Tibial nerve (tissue), 4 donors: ENCODE results near the gene CDH6. TPM values are rescaled to one million over a fixed set of nuclear protein-coding genes. Genes with fewer than 3 reads are reported as not detected.
A peak's percentile ranks its signal among the peaks of the same experiment; 100 is the strongest.

Experiments used
- DNase-seq, 2 donors: peaks; one replicate each; pipeline ENCODE4 v3.0.0-alpha.2; 2019; ENCODE audit warnings: low spot score in 2 of 2
- H3K27ac ChIP-seq, 4 donors: fragments of 200-600 bp; sonication (generic) in 3 of 4; one replicate each; pipeline ENCODE4 v1.5.1; 2017 to 2019; ENCODE audit warnings: mild to moderate bottlenecking in 1 of 4
- H3K27me3 ChIP-seq, 2 donors: fragments of 200-600 bp; sonication (generic) in 1 of 2; one replicate each; pipeline versions ENCODE4 v1.5.1 to v1.6.0; 2017 to 2019
- H3K36me3 ChIP-seq, 3 donors: fragments of 200-600 bp; sonication (generic); one replicate each; pipeline ENCODE4 v1.5.1; 2018 to 2019
- H3K4me1 ChIP-seq, 4 donors: fragments of 200-600 bp; sonication (generic) in 3 of 4; one replicate each; pipeline ENCODE4 v1.5.1; 2017 to 2019
- H3K4me3 ChIP-seq, 4 donors: fragments of 200-600 bp; sonication (generic) in 3 of 4; one replicate each; pipeline ENCODE4 v1.5.1; 2017 to 2019; ENCODE audit warnings: mild to moderate bottlenecking in 1 of 4, moderate library complexity in 1 of 4
- H3K9me3 ChIP-seq, 4 donors: fragments of 200-600 bp; sonication (generic) in 3 of 4; one replicate each; pipeline ENCODE4 v1.5.1; 2017 to 2019
- CTCF ChIP-seq, 5 experiments: fragments of 200-600 bp in 3 of 5; fragments of 450-650 bp in 2 of 5; sonication (generic) in 3 of 5; IDR thresholded peaks; one replicate each; pipeline ENCODE4 v1.5.1; 2016 to 2019; ENCODE audit warnings: antibody characterized with exemption in 5 of 5, mild to moderate bottlenecking in 3 of 5, moderate library complexity in 2 of 5
- EP300 ChIP-seq, 2 donors: sonication (generic); formaldehyde crosslinking; IDR thresholded peaks; one replicate each; pipeline ENCODE4 v1.6.1; 2017; ENCODE audit warnings: antibody characterized with exemption in 2 of 2, mild to moderate bottlenecking in 1 of 2
- POLR2A ChIP-seq, 2 donors: fragments of 450-650 bp; IDR thresholded peaks; one replicate each; pipeline ENCODE4 v1.6.1; 2017; ENCODE audit warnings: antibody characterized with exemption in 2 of 2, mild to moderate bottlenecking in 2 of 2, moderate library complexity in 2 of 2
- WGBS, 2 donors: methylation state at CpG; one replicate each; pipeline ENCODE4 v1.1.5; 2018; 5-methylcytosine and 5-hydroxymethylcytosine counted together
- total RNA-seq, 4 donors: library from RNA; depleted of rRNA; stranded (reverse); fragments of >200 nt; gene quantifications; one replicate each; pipeline ENCODE4 v1.1.0, GENCODE V29; 2016

CDH6 gene
- total RNA-seq, 4 donors from 2014 or later = 10.8 to 23.9 (median 17.5) TPM

GRCh38 chr5:31226651-31227050 is 33.2 kb downstream of the CDH6 start:
- 67 to 81% methylated on average over 5 of the region's 5 CpGs for WGBS, 2 donors
- no peak overlapping the region for H3K4me3 ChIP-seq
- no peaks in the 10 kb centered on the region for H3K36me3 ChIP-seq
- DNase-seq = no peak
- no peaks in the 10 kb centered on the region for H3K9me3 ChIP-seq
- no peaks in the 10 kb centered on the region for H3K27me3 ChIP-seq
- peak overlapping the region in 2 of 4 donors; percentile 3 to 25 for H3K27ac ChIP-seq
- TF ChIP-seq EP300 (IDR thresholded peaks at IDR 0.05) (no peak), POLR2A (IDR thresholded peaks at IDR 0.05) (no peak), CTCF (IDR thresholded peaks at IDR 0.05) (no peak)
- peaks cover 0 to 26% (median 3%) of the 10 kb centered on the region in 4 donors for H3K4me1 ChIP-seq

DNA sequence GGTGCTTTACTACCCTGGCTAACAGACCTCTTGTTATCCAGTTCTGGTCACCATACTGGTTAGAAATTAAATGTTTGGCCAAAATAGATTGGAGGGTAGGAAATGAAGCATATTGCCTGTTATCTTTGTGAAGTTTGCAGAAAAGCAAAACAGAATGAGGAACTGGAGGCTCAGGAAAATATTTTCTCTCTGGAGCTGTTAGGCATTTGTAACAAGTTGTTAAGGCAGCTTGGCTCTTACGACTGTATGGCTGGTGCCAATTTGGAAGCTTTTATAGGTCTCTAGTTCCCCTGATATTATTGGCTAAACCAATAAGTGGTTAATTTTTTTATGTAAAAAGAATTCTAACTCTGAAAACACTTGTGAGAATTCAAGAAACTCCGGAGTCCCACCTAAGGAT is 35.8 kb downstream of the CDH6 start:
- no peak for DNase-seq
- no peaks in the 10 kb centered on the region for H3K9me3 ChIP-seq
- H3K27me3 ChIP-seq = no peaks in the 10 kb centered on the region
- peak overlapping the region in 1 of 4 donors; percentile 57 for H3K27ac ChIP-seq
- H3K4me3 ChIP-seq = no peak overlapping the region
- H3K4me1 ChIP-seq = peaks cover 0 to 36% (median 3%) of the 10 kb centered on the region in 4 donors
- WGBS, 2 donors = 31 to 36% methylated on average over 2 of the region's 2 CpGs
- TF ChIP-seq EP300 (IDR thresholded peaks at IDR 0.05) (no peak), CTCF (IDR thresholded peaks at IDR 0.05) (no peak), POLR2A (IDR thresholded peaks at IDR 0.05) (no peak)
- H3K36me3 ChIP-seq = no peaks in the 10 kb centered on the region

- Histone ChIP-seq H3K4me3 (no peak overlapping the region), H3K27ac (peak overlapping the region in 1 of 4 donors; percentile 57), H3K4me1 (peaks cover 0 to 39% (median 5%) of the 10 kb centered on the region in 4 donors), H3K27me3 (no peaks in the 10 kb centered on the region), H3K9me3 (no peaks in the 10 kb centered on the region), H3K36me3 (no peaks in the 10 kb centered on the region)
- 45 to 49% methylated on average over 6 of the region's 6 CpGs for WGBS, 2 donors
- DNase-seq = no peak
- no peak for TF ChIP-seq EP300 (IDR thresholded peaks at IDR 0.05)
- no peak for TF ChIP-seq CTCF (IDR thresholded peaks at IDR 0.05)
- TF ChIP-seq POLR2A (IDR thresholded peaks at IDR 0.05) = no peak
These were observed 37.8 kb downstream of the CDH6 start for GRCh38 chr5:31231177-31231838.

DNA sequence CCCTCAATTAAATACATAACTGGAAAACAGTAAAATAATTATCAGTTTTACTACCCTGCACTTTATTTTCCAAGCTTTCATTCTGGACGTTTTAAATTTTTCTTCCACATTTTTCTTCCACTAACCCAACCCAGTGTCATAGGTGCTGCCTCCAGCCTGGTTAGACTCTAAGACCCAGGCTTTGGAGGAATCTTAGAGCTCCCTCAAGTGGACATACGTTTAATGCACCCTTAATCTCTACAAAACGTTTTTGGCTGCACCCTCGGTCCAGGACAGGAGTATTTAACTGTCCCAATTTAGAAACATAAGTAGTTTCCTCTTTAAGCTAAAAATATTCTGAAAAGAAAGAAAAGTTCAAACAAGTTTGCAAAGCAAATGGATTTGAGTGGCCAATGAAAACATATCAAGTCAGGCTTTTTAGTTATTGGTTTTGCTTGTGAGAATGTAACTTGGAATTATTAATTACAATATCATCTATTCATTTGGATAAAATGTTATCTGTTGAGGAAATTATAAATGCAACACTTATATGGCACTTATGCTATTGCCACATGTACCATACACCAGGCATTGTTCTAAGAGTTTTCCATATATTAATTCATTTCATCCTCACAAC is 38.9 kb downstream of the CDH6 start:
- Histone ChIP-seq H3K4me1 (peaks cover 0 to 43% (median 5%) of the 10 kb centered on the region in 4 donors), H3K27ac (peak overlapping the region in 1 of 4 donors; percentile 57), H3K4me3 (no peak overlapping the region), H3K27me3 (no peaks in the 10 kb centered on the region), H3K36me3 (no peaks in the 10 kb centered on the region), H3K9me3 (no peaks in the 10 kb centered on the region)
- TF ChIP-seq CTCF (IDR thresholded peaks at IDR 0.05) (peak; percentile 25 to 59 (median 47)), EP300 (IDR thresholded peaks at IDR 0.05) (no peak)
- DNase-seq = no peak
- 2 to 7% methylated on average over 4 of the region's 4 CpGs for WGBS, 2 donors

GRCh38 chr5:31235381-31235780 is 41.9 kb downstream of the CDH6 start:
- no peak overlapping the region for H3K27ac ChIP-seq
- DNase-seq = no peak
- no peaks in the 10 kb centered on the region for H3K27me3 ChIP-seq
- no peak for TF ChIP-seq EP300 (IDR thresholded peaks at IDR 0.05)
- no peak for TF ChIP-seq POLR2A (IDR thresholded peaks at IDR 0.05)
- TF ChIP-seq CTCF (IDR thresholded peaks at IDR 0.05) = no peak
- H3K36me3 ChIP-seq = no peaks in the 10 kb centered on the region
- H3K4me3 ChIP-seq = no peak overlapping the region
- peaks cover 0 to 35% (median 3%) of the 10 kb centered on the region in 4 donors for H3K4me1 ChIP-seq
- no peaks in the 10 kb centered on the region for H3K9me3 ChIP-seq
- 37 to 50% methylated on average over 3 of the region's 3 CpGs for WGBS, 2 donors
